Activated CD4-positive, alpha-beta T cell treated with anti-CD3 and anti-CD28 coated beads for 1 hour (primary cell): ENCODE measurements around the gene SFI1.
"Not testable (repeated sequence)": the region's sequence is repeated elsewhere in the genome, so short reads cannot be mapped to it uniquely, and the experiment has no call there.

ENCODE experiments used
- DNase-seq: peaks from one replicate; pipeline ENCODE4 v3.0.0-alpha.2; 2020

SFI1 gene

GRCh38 chr22:31496007-31496734 lies at the start of gene SFI1:
TSS of gene SFI1 (plus strand) at chr22:31496536. CDS start at chr22:31508285, 11,749 bp downstream.
- DNase-seq: peak; percentile 95

GRCh38 chr22:31446767-31447166 lies 49.6 kb upstream of the SFI1 start:
- DNase-seq: no peak

GRCh38 chr22:31447337-31447736 lies 49.0 kb upstream of the SFI1 start:
- DNase-seq: no peak

- DNase-seq: no peak
These were observed 48.0 kb upstream of the SFI1 start for GRCh38 chr22:31448382-31448781.

- DNase-seq: no peak
These were observed 46.8 kb upstream of the SFI1 start for GRCh38 chr22:31449506-31449905.

GRCh38 chr22:31451709-31452571 lies 44.4 kb upstream of the SFI1 start:
- DNase-seq: no peak

- DNase-seq: no peak
These were observed 34.6 kb upstream of the SFI1 start for GRCh38 chr22:31461699-31462098.

- no peak for DNase-seq
These were observed 31.0 kb upstream of the SFI1 start for GRCh38 chr22:31465307-31465706.

- no peak for DNase-seq
These were observed 21.6 kb upstream of the SFI1 start for GRCh38 chr22:31474743-31475142.

GRCh38 chr22:31475800-31476199 lies 20.5 kb upstream of the SFI1 start:
- no peak for DNase-seq

GRCh38 chr22:31477329-31477728 lies 19.0 kb upstream of the SFI1 start:
- DNase-seq: no peak

- DNase-seq: no peak
These were observed 15.2 kb upstream of the SFI1 start for GRCh38 chr22:31481129-31481528.

GRCh38 chr22:31482470-31482869 lies 13.9 kb upstream of the SFI1 start:
- not testable (repeated sequence) for DNase-seq

GRCh38 chr22:31486369-31486768 lies 10.0 kb upstream of the SFI1 start:
- not testable (repeated sequence) for DNase-seq

GRCh38 chr22:31486951-31487350 lies 9.4 kb upstream of the SFI1 start:
- no peak for DNase-seq

GRCh38 chr22:31488346-31488883 lies 7.9 kb upstream of the SFI1 start:
- no peak for DNase-seq

GRCh38 chr22:31488988-31489617 lies 7.2 kb upstream of the SFI1 start:
- no peak for DNase-seq

GRCh38 chr22:31489632-31490495 lies 6.5 kb upstream of the SFI1 start, which contains the start of gene EIF4ENIF1:
TSS of gene EIF4ENIF1 (minus strand) at chr22:31489842. CDS start at chr22:31488718, 1,124 bp downstream.
- peak; percentile 77 for DNase-seq

GRCh38 chr22:31490496-31490925 lies 5.8 kb upstream of the SFI1 start:
- peak; percentile 22 for DNase-seq

GRCh38 chr22:31491218-31491962 lies 4.9 kb upstream of the SFI1 start:
- no peak for DNase-seq

- DNase-seq: no peak
These were observed 4.2 kb upstream of the SFI1 start for GRCh38 chr22:31492151-31492550.
